ENCODE results near the gene HRH3.

DNA sequence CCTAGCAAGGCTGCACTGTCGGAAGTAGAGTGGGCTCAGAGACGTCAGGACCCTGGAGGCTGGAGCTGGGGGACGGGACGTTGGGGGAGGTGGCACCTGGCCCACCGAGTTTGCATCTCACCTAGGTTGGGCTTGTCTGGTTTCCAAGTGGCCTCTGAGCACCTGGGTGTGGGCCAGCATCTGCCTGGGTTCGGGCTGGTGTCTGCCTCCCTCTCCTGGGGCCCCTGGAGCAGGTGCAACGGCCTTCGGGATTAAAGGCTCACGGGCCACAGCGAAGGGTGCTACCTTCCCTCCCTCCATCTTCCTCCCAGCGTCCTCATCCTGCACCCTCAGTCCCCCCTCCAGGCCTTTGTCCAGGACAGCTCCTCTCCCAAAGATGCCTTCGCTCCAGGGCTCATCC lies 6.0 kb downstream of the HRH3 start:
- TF ChIP-seq, protein P1, sequence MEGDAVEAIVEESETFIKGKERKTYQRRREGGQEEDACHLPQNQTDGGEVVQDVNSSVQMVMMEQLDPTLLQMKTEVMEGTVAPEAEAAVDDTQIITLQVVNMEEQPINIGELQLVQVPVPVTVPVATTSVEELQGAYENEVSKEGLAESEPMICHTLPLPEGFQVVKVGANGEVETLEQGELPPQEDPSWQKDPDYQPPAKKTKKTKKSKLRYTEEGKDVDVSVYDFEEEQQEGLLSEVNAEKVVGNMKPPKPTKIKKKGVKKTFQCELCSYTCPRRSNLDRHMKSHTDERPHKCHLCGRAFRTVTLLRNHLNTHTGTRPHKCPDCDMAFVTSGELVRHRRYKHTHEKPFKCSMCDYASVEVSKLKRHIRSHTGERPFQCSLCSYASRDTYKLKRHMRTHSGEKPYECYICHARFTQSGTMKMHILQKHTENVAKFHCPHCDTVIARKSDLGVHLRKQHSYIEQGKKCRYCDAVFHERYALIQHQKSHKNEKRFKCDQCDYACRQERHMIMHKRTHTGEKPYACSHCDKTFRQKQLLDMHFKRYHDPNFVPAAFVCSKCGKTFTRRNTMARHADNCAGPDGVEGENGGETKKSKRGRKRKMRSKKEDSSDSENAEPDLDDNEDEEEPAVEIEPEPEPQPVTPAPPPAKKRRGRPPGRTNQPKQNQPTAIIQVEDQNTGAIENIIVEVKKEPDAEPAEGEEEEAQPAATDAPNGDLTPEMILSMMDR (IDR thresholded peaks at IDR 0.05; ENCODE audit: insufficient read depth, low read length, poor library complexity, severe bottlenecking): no peak
- no peak for TF ChIP-seq EZH2phosphoT487 (conservative IDR thresholded peaks at IDR 0.05; ENCODE audit: low read length)

All from SU-DHL-6 (cell line).